IMR-90 (cell line): Measurements from ENCODE around the gene FMO5. TPM values are rescaled to one million over a fixed set of nuclear protein-coding genes. Genes with fewer than 3 reads are reported as not detected.

Experiments used
- ATAC-seq: fragments of 200-7000 bp; cut with Tn5 transposase; 2 replicates; pipeline ENCODE4 v1.9.1; 2020; ENCODE audit warnings: low read depth, mild to moderate bottlenecking, moderate library complexity
- BruUV-seq: library from RNA; stranded (reverse); fragments of 400-500 nt; replicated peaks from 2 replicates; lab custom pipeline; 2021; lab: Mats Ljungman, UMichigan
- CTCF ChIA-PET: fragments of 300-600 bp; formaldehyde crosslinking; extraction: SDS; loops from one replicate; lab custom pipeline; 2021; ENCODE audit warnings: antibody characterized with exemption; lab: Yijun Ruan, JAX
- POLR2A ChIA-PET: fragments of 300-600 bp; sonication (Branson Sonifier 250); formaldehyde crosslinking; loops from one replicate; lab custom pipeline; 2022; ENCODE audit warnings: antibody characterized with exemption; ENCODE audit not compliant: unreplicated experiment; lab: Charles Lee
- DNase-seq: peaks from one replicate; pipeline ENCODE4 v3.0.0; 2013
- H2AFZ ChIP-seq: replicated peaks from 2 replicates; pipeline ENCODE3; 2013; ENCODE audit warnings: low read length, mild to moderate bottlenecking; ENCODE audit not compliant: poor library complexity
- H2AK5ac ChIP-seq: 2 replicates; pipeline ENCODE4 v1.6.1; 2013; ENCODE audit warnings: low read depth, low read length, inconsistent platforms
- H2AK9ac ChIP-seq: replicated peaks from 2 replicates; pipeline ENCODE3; 2013; ENCODE audit warnings: mild to moderate bottlenecking, low read depth, low read length, moderate library complexity; ENCODE audit not compliant: poor library complexity
- H2BK120ac ChIP-seq: 2 replicates; pipeline ENCODE4 v1.6.1; 2013; ENCODE audit warnings: low read depth, low read length, inconsistent platforms
- H2BK15ac ChIP-seq: 3 replicates; pipeline ENCODE4 v1.6.1; 2013; ENCODE audit warnings: low read depth, low read length, inconsistent platforms
- H2BK20ac ChIP-seq: 2 replicates; pipeline ENCODE4 v1.6.1; 2013; ENCODE audit warnings: low read depth, mild to moderate bottlenecking, inconsistent platforms, low read length, moderate library complexity
- H2BK5ac ChIP-seq: 2 replicates; pipeline ENCODE4 v1.6.1; 2013; ENCODE audit warnings: mild to moderate bottlenecking, low read depth, low read length, inconsistent platforms; ENCODE audit not compliant: poor library complexity, severe bottlenecking
- H3K14ac ChIP-seq: replicated peaks from 2 replicates; pipeline ENCODE4 v1.6.1; 2013; ENCODE audit warnings: low read depth, low read length, inconsistent platforms
- H3K18ac ChIP-seq: 2 replicates; pipeline ENCODE4 v1.6.1; 2013; ENCODE audit warnings: low read depth, low read length, control low read depth
- H3K23ac ChIP-seq: 2 replicates; pipeline ENCODE4 v1.6.1; 2013; ENCODE audit warnings: low read depth, low read length, inconsistent platforms
- H3K27ac ChIP-seq: 2 replicates; pipeline ENCODE4 v1.5.1; 2013; ENCODE audit warnings: mild to moderate bottlenecking, control low read depth, low read length; ENCODE audit not compliant: insufficient read depth
- H3K27me3 ChIP-seq: 2 replicates; pipeline ENCODE4 v1.6.1; 2013; ENCODE audit warnings: low read length; ENCODE audit not compliant: control insufficient read depth, insufficient read depth
- H3K36me3 ChIP-seq: 2 replicates; pipeline ENCODE4 v1.6.1; 2013; ENCODE audit warnings: low read length, mixed read lengths; ENCODE audit not compliant: control insufficient read depth, insufficient read depth
- H3K4ac ChIP-seq: 2 replicates; pipeline ENCODE4 v1.6.1; 2013; ENCODE audit warnings: low read depth, low read length, inconsistent platforms
- H3K4me1 ChIP-seq: 2 replicates; pipeline ENCODE4 v1.6.1; 2013; ENCODE audit warnings: low read length, mixed read lengths; ENCODE audit not compliant: control insufficient read depth, insufficient read depth
- H3K4me2 ChIP-seq: 2 replicates; pipeline ENCODE4 v1.6.1; 2013; ENCODE audit warnings: low read depth, mild to moderate bottlenecking, control low read depth, low read length, moderate library complexity
- H3K4me3 ChIP-seq: 2 replicates; pipeline ENCODE4 v1.5.1; 2013; ENCODE audit warnings: low read depth, mild to moderate bottlenecking, control low read depth, low read length, moderate library complexity; ENCODE audit not compliant: insufficient read depth
- H3K56ac ChIP-seq: 2 replicates; pipeline ENCODE4 v1.6.1; 2013; ENCODE audit warnings: low read length, inconsistent platforms; ENCODE audit not compliant: insufficient read depth; ENCODE audit errors: extremely low read depth
- H3K79me1 ChIP-seq, 2 experiments: 2 replicates each; pipeline ENCODE4 v1.6.1; 2013; ENCODE audit warnings: low read length in 2 of 2, inconsistent platforms in 1 of 2, low read depth in 1 of 2
- H3K9ac ChIP-seq: 2 replicates; pipeline ENCODE4 v1.6.1; 2013; ENCODE audit warnings: low read depth, low read length, control low read depth
- H3K9me1 ChIP-seq: 2 replicates; pipeline ENCODE4 v1.6.1; 2013; ENCODE audit warnings: low read length, inconsistent platforms; ENCODE audit not compliant: insufficient read depth
- H3K9me3 ChIP-seq: 2 replicates; pipeline ENCODE4 v1.6.1; 2013; ENCODE audit warnings: low read length; ENCODE audit not compliant: control insufficient read depth, insufficient read depth
- H4K20me1 ChIP-seq: 2 replicates; pipeline ENCODE4 v1.6.1; 2013; ENCODE audit warnings: low read length, inconsistent platforms; ENCODE audit not compliant: insufficient read depth
- H4K5ac ChIP-seq: 2 replicates; pipeline ENCODE4 v1.6.1; 2013; ENCODE audit warnings: mild to moderate bottlenecking, low read depth, low read length, control low read depth
- H4K8ac ChIP-seq, 2 experiments: 2 replicates each; pipeline ENCODE4 v1.6.1; 2013; ENCODE audit warnings: low read depth in 2 of 2, low read length in 2 of 2, control low read depth in 1 of 2, inconsistent platforms in 1 of 2
- H4K91ac ChIP-seq: 2 replicates; pipeline ENCODE4 v1.6.1; 2013; ENCODE audit warnings: low read depth, low read length, inconsistent platforms; ENCODE audit not compliant: insufficient read depth
- CEBPB ChIP-seq: IDR thresholded peaks from 2 replicates; pipeline ENCODE4 v1.6.1; 2012; ENCODE audit warnings: low read depth, low read length, improper control_type of control experiment
- CHD1 ChIP-seq: IDR thresholded peaks from 2 replicates; pipeline ENCODE4 v1.6.1; 2012; ENCODE audit warnings: low read depth, low read length, improper control_type of control experiment
- MAFK ChIP-seq: IDR thresholded peaks from 2 replicates; pipeline ENCODE4 v1.6.1; 2012; ENCODE audit warnings: low read depth, low read length, improper control_type of control experiment
- MXI1 ChIP-seq: IDR thresholded peaks from 2 replicates; pipeline ENCODE4 v1.6.1; 2012; ENCODE audit warnings: low read depth, mild to moderate bottlenecking, low read length, moderate library complexity, borderline replicate concordance
- POLR2A ChIP-seq: IDR thresholded peaks from 2 replicates; pipeline ENCODE4 v1.6.1; 2012; ENCODE audit warnings: mild to moderate bottlenecking, low read depth, low read length
- RAD21 ChIP-seq: IDR thresholded peaks from 2 replicates; pipeline ENCODE4 v1.6.1; 2012; ENCODE audit warnings: low read length, improper control_type of control experiment
- RCOR1 ChIP-seq: IDR thresholded peaks from 2 replicates; pipeline ENCODE4 v1.6.1; 2012; ENCODE audit warnings: mild to moderate bottlenecking, low read length, improper control_type of control experiment; ENCODE audit not compliant: insufficient replicate concordance
- RFX5 ChIP-seq: IDR thresholded peaks from 2 replicates; pipeline ENCODE4 v1.8.0; 2012; ENCODE audit warnings: low read depth, mild to moderate bottlenecking, low read length, moderate library complexity
- SMC3 ChIP-seq: fragments of 150-350 bp; IDR thresholded peaks from 2 replicates; pipeline ENCODE4 v1.6.1; 2016; ENCODE audit warnings: low read depth, mild to moderate bottlenecking, antibody characterized with exemption, low read length, moderate library complexity
- WGBS, 2 experiments: methylation state at CpG; one replicate each; pipeline versions ENCODE4 v1.1.5 to v1.1.7; 2013; ENCODE audit warnings: missing lambda C conversion rate in 2 of 2; ENCODE audit not compliant: insufficient read length in 1 of 2; ENCODE audit errors: extremely low coverage in 2 of 2; 5-methylcytosine and 5-hydroxymethylcytosine counted together
- dilution Hi-C: fragments of 300-500 bp; cut with HindIII; formaldehyde crosslinking; loops from one replicate; pipeline ENCODE4 v1.14.3; 2018; ENCODE audit warnings: low sequenced_read_pairs; ENCODE audit not compliant: unreplicated experiment
- in situ Hi-C: fragments of 300-500 bp; cut with MboI; formaldehyde crosslinking; loops from 3 replicates; pipeline ENCODE4 v1.14.3; 2019; ENCODE audit warnings: low sequenced_read_pairs, inconsistent platforms, mixed read lengths
- intact Hi-C: fragments of 100-400 bp; cut with micrococcal nuclease; formaldehyde crosslinking; loops from 2 replicates; pipeline ENCODE4 v1.10.0; 2022
- polyA plus RNA-seq, 3 experiments: library from polyadenylated mRNA; depleted of rRNA; stranded (reverse); fragments of >200 nt; gene quantifications; 2 replicates each; pipeline ENCODE4 v1.2.3, GENCODE V29; 2012; ENCODE audit warnings: low replicate concordance in 1 of 3
- total RNA-seq: library from RNA; depleted of rRNA; stranded (reverse); fragments of >200 nt; gene quantifications from 2 replicates; pipeline ENCODE4 v1.2.3, GENCODE V29; 2012

Gene FMO5
- total and polyA plus RNA-seq, 2 of the 4 experiments (the other 2 are of a cell fraction), result 0.36 to 0.51 TPM

GRCh38 chr1:147270721-147271120 is 45.6 kb upstream of the FMO5 start:
- CTCF ChIA-PET, result interaction anchor here (0.5 kb wide), 1 partner anchor 51 kb away, joined by 5 read pairs; no protein-coding TSS in a partner anchor
- dilution Hi-C loops, result no loop called here
- no CpG with 5 or more reads among the region's 2 CpGs for WGBS, 2 experiments

More at GRCh38 chr1:147270721-147271120, 45.6 kb upstream of the FMO5 start:
- Histone ChIP-seq H3K23ac (no peak overlapping the region; the same call in 1 of the 2 replicates), H3K4me2 (no peak overlapping the region), H3K4me1 (peaks cover 6% of the 10 kb centered on the region), H2BK120ac (no peak overlapping the region), H3K4ac (no peak overlapping the region), H3K56ac (no peak overlapping the region), H4K5ac (no peak overlapping the region), H4K8ac (no peak overlapping the region), H3K4me3 (no peak overlapping the region), H2BK15ac (no peak overlapping the region), H4K20me1 (no peaks in the 10 kb centered on the region), H2AK5ac (no peak overlapping the region), H2AK9ac (no peak overlapping the region), H2AFZ (no peak overlapping the region), H4K91ac (no peak overlapping the region), H2BK5ac (no peak overlapping the region), H3K14ac (no peak overlapping the region), H2BK20ac (no peak overlapping the region), H3K9ac (no peak overlapping the region), H3K36me3 (peaks cover 19% of the 10 kb centered on the region), H3K18ac (no peak overlapping the region), H3K79me1 (peaks cover 0 to 2% of the 10 kb centered on the region in 2 experiments; a peak in 1 of 4 replicates), H3K27ac (no peak overlapping the region), H3K9me3 (no peaks in the 10 kb centered on the region), H3K9me1 (peaks cover 3% of the 10 kb centered on the region; the same call in 1 of the 2 replicates), H3K27me3 (no peaks in the 10 kb centered on the region)
- no TSS peak for BruUV-seq
- ATAC-seq (no peak), DNase-seq (no peak)
- intact Hi-C loops (loop anchor here (5.0 kb wide), 1 partner anchor 357 kb away; no protein-coding TSS in a partner anchor), in situ Hi-C loops (loop anchor here (10.0 kb wide), 1 partner anchor 364 kb away; no protein-coding TSS in a partner anchor)
- TF ChIP-seq MAFK (no peak), CHD1 (no peak), POLR2A (no peak), RFX5 (no peak), CEBPB (no peak), SMC3 (no peak), MXI1 (no peak), RCOR1 (no peak), RAD21 (no peak)
- POLR2A ChIA-PET, result no interaction called here
